Glomerular endothelial cell (primary cell): ENCODE data around the gene MTFMT. TPM values are rescaled to one million over a fixed set of nuclear protein-coding genes. Genes with fewer than 3 reads are reported as not detected.
"Not testable (repeated sequence)": the region's sequence is repeated elsewhere in the genome, so short reads cannot be mapped to it uniquely, and the experiment has no call there.

Experiments used
- DNase-seq: peaks from one replicate; pipeline ENCODE4 v3.0.0-alpha.2; 2011; ENCODE audit warnings: low read depth, low spot score; ENCODE audit errors: extremely low read depth
- total RNA-seq: library from RNA; depleted of rRNA; stranded (reverse); fragments of >200 nt; gene quantifications from 2 replicates; pipeline ENCODE4 v1.2.3, GENCODE V29; 2015

The MTFMT gene
- 18.2 and 22.4 TPM in 2 replicates for total RNA-seq

GRCh38 chr15:65028921-65029735 is at the start of gene MTFMT:
TSS of gene MTFMT (minus strand) at chr15:65029639. CDS start at chr15:65029613, 26 bp downstream.
- no peak for DNase-seq

GRCh38 chr15:65077981-65078352 is 48.5 kb upstream of the MTFMT start:
- DNase-seq = no peak

GRCh38 chr15:65077291-65077980 is 48.0 kb upstream of the MTFMT start:
- DNase-seq = no peak

DNA sequence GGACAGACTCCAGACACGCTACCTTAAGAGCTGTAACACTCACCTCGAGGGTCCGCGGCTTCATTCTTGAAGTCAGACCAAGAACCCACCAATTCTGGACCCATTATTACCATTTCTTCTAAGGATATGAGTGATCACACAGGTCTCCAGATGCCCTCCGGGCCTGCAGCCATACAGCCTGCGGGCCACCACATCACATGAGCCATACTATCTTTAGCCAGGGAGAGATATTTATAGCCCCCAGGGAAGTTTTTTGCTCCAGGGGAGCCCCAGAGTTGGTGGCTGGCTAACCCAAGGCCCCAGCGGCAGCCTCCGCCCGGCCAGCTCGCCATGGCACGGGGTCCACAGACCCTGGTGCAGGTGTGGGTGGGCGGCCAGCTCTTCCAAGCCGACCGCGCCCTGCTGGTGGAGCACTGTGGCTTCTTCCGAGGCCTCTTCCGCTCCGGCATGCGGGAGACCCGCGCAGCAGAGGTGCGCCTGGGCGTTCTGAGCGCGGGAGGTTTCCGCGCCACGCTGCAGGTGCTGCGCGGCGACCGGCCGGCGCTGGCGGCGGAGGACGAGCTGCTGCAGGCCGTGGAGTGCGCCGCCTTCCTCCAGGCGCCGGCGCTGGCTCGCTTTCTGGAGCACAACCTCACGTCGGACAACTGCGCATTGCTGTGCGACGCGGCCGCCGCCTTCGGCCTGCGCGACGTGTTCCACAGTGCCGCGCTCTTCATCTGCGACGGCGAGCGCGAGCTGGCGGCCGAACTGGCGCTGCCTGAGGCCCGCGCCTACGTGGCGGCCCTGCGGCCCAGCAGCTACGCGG is 47.2 kb upstream of the MTFMT start, which contains the start of gene KBTBD13:
Gene KBTBD13, plus strand, starts transcription at position 261 of the 805 bp plus-strand sequence. Its CDS starts 70 bp downstream, at position 331.
- DNase-seq = no peak

DNA sequence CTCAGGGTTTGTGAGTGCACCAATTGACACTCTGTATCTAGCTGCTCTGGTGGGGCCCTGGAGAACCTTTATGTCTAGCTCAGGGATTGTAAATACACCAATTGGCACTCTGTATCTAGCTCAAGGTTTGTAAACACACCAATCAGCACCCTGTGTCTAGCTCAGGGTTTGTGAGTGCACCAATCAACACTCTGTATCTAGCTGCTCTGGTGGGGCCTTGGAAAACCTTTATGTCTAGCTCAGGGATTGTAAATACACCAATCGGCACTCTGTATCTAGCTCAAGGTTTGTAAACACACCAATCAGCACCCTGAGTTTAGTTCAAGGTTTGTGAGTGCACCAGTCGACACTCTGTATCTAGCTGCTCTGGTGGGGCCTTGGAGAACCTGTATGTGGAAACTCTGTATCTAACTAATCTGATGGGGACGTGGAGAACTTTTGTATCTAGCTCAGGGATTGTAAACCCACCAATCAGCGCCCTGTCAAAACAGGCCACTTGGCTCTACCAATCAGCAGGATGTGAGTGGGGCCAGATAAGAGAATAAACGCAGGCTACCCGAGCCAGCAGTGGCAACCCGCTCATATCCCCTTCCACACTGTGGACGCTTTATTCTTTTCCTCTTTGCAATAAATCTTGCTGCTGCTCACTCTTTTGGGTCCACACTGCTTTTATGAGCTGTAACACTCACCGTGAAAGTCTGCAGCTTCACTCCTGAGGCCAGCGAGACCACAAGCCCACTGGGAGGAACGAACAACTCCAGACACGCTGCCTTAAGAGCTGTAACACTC is 46.4 kb upstream of the MTFMT start:
- DNase-seq = not testable (repeated sequence)

DNA sequence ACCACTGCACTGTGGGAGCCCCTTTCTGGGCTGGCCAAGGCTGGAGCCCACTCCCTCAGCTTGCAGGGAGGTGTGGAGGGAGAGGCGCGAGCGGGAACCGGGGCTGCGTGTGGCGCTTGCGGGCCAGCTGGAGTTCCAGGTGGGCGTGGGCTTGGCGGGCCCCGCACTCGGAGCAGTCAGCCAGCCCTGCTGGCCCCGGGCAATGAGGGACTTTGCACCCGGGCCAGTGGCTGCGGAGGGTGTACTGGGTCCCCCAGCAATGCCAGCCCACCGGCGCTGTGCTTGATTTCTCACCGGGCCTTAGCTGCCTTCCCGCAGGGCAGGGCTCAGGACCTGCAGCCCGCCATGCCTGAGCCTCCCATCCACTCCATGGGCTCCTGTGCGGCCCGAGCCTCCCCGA is 45.5 kb upstream of the MTFMT start:
- DNase-seq = not testable (repeated sequence)

- DNase-seq = no peak
These were observed 43.2 kb upstream of the MTFMT start for GRCh38 chr15:65072617-65073016.

DNA sequence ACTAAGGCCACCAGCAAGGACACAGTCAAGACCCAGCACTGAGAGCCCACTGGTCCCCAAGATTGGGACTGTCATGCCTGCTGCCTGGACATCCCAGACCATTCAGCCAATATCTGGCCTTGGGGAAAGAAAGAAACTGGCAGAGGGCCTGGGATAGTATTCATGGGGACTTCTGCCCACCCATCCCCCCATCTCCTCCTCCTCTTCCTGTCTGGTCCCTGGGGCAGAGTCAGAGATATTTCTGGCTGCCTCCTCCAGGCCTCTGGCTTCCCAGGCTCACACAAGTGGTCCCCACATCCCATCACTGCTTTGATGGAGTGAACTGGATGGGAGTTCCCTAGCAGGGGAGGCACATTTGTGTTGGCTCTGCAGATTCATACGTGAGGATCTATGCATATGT is 42.6 kb upstream of the MTFMT start:
- no peak for DNase-seq

- DNase-seq = no peak
These were observed 42.0 kb upstream of the MTFMT start for GRCh38 chr15:65071381-65071811.

DNA sequence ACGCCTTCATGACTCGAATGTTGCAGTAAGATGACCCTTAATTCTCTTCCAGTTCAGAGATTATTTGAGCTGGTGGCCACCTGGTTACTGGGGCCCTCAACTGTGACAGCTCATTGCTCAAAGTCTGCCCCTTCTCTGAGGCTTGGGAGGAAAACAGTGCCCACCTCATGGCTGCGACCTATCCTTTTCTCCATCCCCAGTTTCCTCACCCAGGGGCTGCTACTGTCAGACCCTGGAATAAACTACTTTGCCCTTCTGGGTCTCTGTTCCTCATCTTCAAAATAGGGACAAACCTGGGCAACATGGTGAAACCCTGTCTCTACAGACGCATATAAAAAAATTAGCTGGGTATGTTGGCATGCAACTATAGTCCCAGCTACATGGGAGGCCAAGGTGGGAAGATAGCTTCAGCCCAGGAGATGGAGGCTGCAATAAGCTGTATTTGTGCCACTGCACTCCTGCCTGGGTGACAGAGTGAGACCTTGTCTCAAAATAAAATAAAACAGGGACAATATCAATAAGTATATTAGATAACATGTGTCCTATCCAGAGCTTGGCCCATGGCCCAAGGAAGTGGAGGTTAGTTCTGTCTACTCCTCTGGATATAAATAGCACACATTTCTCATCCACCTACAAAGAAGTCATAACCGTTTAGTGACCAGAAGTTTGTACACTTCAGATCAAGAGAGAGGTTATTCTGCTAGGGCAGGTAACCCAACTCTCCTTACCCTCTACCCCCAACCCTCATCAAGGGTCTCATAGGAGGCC is 40.5 kb upstream of the MTFMT start:
- no peak for DNase-seq

GRCh38 chr15:65069179-65069578 is 39.7 kb upstream of the MTFMT start:
- no peak for DNase-seq

DNA sequence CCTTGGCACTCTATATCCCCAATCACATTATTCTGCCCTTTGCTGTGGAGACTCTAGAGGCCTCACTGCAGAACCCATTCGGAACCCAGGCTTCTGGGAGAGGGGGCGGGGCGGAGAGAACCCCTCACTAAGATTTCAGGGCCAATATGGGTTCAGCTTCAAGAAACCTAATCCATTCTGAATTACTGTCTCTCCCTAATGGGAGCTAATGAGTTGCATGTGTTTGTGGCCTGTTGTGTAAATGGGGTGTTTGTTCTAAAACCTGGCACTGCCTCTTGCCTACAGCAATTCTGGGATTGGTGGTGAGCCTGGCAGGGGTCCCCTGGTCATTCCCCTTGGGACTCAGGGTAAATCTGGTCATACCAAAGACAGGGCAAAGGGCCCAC is 39.0 kb upstream of the MTFMT start:
- DNase-seq = no peak

GRCh38 chr15:65067645-65068402 is 38.4 kb upstream of the MTFMT start, which contains the start of gene RASL12:
TSS of gene RASL12 (minus strand) at chr15:65067991. CDS start at chr15:65067835, 156 bp downstream.
- DNase-seq = no peak

DNA sequence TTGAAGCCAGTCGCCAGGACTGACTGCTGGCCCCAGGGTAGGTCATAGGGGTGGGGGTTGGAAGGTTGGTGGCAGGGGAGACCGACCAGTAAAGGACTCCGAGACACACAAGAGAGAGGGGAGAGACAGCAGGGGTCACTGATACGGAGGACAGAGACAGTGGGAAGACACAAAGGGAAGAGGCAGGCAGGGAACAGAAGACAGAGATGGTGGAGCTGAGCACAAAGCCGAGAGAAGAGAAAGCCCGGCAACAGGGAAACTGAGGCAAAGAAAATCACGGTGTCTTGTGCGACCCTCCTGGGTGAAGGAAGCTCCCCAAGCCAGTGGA is 37.8 kb upstream of the MTFMT start:
- no peak for DNase-seq

- DNase-seq = no peak
These were observed 37.3 kb upstream of the MTFMT start for GRCh38 chr15:65066635-65067316.

- DNase-seq = no peak
These were observed 36.7 kb upstream of the MTFMT start for GRCh38 chr15:65066001-65066634.

DNA sequence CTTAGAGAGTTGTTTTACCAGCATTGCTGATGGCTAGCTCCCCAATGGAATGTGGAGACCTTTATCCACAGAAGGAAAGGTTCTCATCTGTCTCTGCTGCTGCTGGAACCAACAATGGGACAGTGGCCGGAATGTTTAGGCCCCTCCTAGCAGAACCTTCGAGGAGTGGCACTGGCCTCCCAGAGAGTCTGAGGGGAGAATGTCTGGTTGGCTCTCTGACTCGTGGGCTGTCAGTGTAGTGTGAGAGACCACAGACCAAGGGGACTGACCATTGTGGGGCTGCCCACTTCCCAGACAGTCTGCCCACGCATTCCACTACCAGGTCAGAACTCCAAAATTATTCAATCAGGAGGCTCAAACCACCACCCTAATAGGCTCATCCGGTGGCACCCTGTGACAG is 33.3 kb upstream of the MTFMT start:
- no peak for DNase-seq

GRCh38 chr15:65062061-65062460 is 32.6 kb upstream of the MTFMT start:
- DNase-seq = no peak
